Skeletal muscle satellite cell (primary cell): ENCODE measurements around the gene FNIP2.
"Not testable (repeated sequence)": the region's sequence is repeated elsewhere in the genome, so short reads cannot be mapped to it uniquely, and the experiment has no call there.

Experiments used
- H3K27me3 ChIP-seq: 2 replicates; pipeline ENCODE4 v1.7.0; 2013; ENCODE audit warnings: low read length; ENCODE audit not compliant: control insufficient read depth, insufficient read depth
- H3K36me3 ChIP-seq: 2 replicates; pipeline ENCODE4 v1.7.0; 2013; ENCODE audit warnings: mild to moderate bottlenecking, control low read depth, low read length; ENCODE audit not compliant: insufficient read depth
- H3K4me1 ChIP-seq: 2 replicates; pipeline ENCODE4 v1.7.0; 2013; ENCODE audit warnings: low read length; ENCODE audit not compliant: control insufficient read depth, insufficient read depth
- H3K4me2 ChIP-seq: 2 replicates; pipeline ENCODE4 v1.7.0; 2013; ENCODE audit warnings: mild to moderate bottlenecking, low read length
- H3K4me3 ChIP-seq: 2 replicates; pipeline ENCODE4 v1.7.0; 2013; ENCODE audit warnings: low read length
- H3K9ac ChIP-seq: 2 replicates; pipeline ENCODE4 v1.7.0; 2013; ENCODE audit warnings: mild to moderate bottlenecking, low read depth, low read length, moderate library complexity
- H3K9me3 ChIP-seq: replicated peaks from 2 replicates; pipeline ENCODE4 v1.7.0; 2013; ENCODE audit warnings: mild to moderate bottlenecking, control low read depth, low read length

The FNIP2 gene

GRCh38 chr4:158890294-158890693 lies 121.5 kb downstream of the FNIP2 start:
- Histone ChIP-seq H3K4me3 (no peak overlapping the region), H3K4me1 (no peaks in the 10 kb centered on the region), H3K36me3 (no peaks in the 10 kb centered on the region), H3K27me3 (no peaks in the 10 kb centered on the region), H3K4me2 (no peak overlapping the region), H3K9me3 (no peaks in the 10 kb centered on the region), H3K9ac (no peak overlapping the region)

- no peak overlapping the region for H3K4me2 ChIP-seq
- H3K27me3 ChIP-seq, result no peaks in the 10 kb centered on the region
- H3K36me3 ChIP-seq, result no peaks in the 10 kb centered on the region
- no peak overlapping the region for H3K4me3 ChIP-seq
- no peaks in the 10 kb centered on the region for H3K9me3 ChIP-seq
- H3K9ac ChIP-seq, result no peak overlapping the region
- no peaks in the 10 kb centered on the region for H3K4me1 ChIP-seq
Observed at GRCh38 chr4:158891256-158891655, 122.4 kb downstream of the FNIP2 start.

GRCh38 chr4:158894826-158895225 lies 126.0 kb downstream of the FNIP2 start:
- Histone ChIP-seq H3K4me2 (no peak overlapping the region), H3K36me3 (no peaks in the 10 kb centered on the region), H3K4me1 (no peaks in the 10 kb centered on the region), H3K4me3 (no peak overlapping the region), H3K9ac (no peak overlapping the region), H3K27me3 (no peaks in the 10 kb centered on the region), H3K9me3 (no peaks in the 10 kb centered on the region)

GRCh38 chr4:158895797-158896576 lies 127.2 kb downstream of the FNIP2 start:
- no peaks in the 10 kb centered on the region for H3K36me3 ChIP-seq
- no peak overlapping the region for H3K4me2 ChIP-seq
- no peak overlapping the region for H3K4me3 ChIP-seq
- no peaks in the 10 kb centered on the region for H3K4me1 ChIP-seq
- no peaks in the 10 kb centered on the region for H3K9me3 ChIP-seq
- no peak overlapping the region for H3K9ac ChIP-seq
- no peaks in the 10 kb centered on the region for H3K27me3 ChIP-seq

- not testable (repeated sequence) for H3K9ac ChIP-seq, H3K9me3 ChIP-seq
Observed at GRCh38 chr4:158896577-158897238, 127.9 kb downstream of the FNIP2 start.

GRCh38 chr4:158900408-158900807 lies 131.6 kb downstream of the FNIP2 start:
- not testable (repeated sequence) for H3K9ac ChIP-seq, H3K4me3 ChIP-seq, H3K9me3 ChIP-seq, H3K27me3 ChIP-seq, H3K4me2 ChIP-seq, H3K4me1 ChIP-seq
- peaks cover 16% of the 10 kb centered on the region for H3K36me3 ChIP-seq

More at GRCh38 chr4:158896577-158897238, 127.9 kb downstream of the FNIP2 start:
- not testable (repeated sequence) for H3K4me3 ChIP-seq, H3K4me1 ChIP-seq, H3K4me2 ChIP-seq, H3K36me3 ChIP-seq, H3K27me3 ChIP-seq

- not testable (repeated sequence) for H3K9ac ChIP-seq, H3K4me3 ChIP-seq, H3K4me2 ChIP-seq, H3K4me1 ChIP-seq, H3K9me3 ChIP-seq, H3K27me3 ChIP-seq
- H3K36me3 ChIP-seq, result peaks cover 16% of the 10 kb centered on the region
Observed at GRCh38 chr4:158902280-158903078, 133.7 kb downstream of the FNIP2 start.

- no peaks in the 10 kb centered on the region for H3K9me3 ChIP-seq
- H3K4me3 ChIP-seq, result no peak overlapping the region
- H3K9ac ChIP-seq, result no peak overlapping the region
- peaks cover 16% of the 10 kb centered on the region for H3K36me3 ChIP-seq
- no peak overlapping the region for H3K4me2 ChIP-seq
- H3K4me1 ChIP-seq, result peaks cover 9% of the 10 kb centered on the region
- H3K27me3 ChIP-seq, result no peaks in the 10 kb centered on the region
Observed at GRCh38 chr4:158903079-158903456, 134.2 kb downstream of the FNIP2 start.

GRCh38 chr4:158903472-158904043 lies 134.7 kb downstream of the FNIP2 start:
- Histone ChIP-seq H3K4me1 (peaks cover 9% of the 10 kb centered on the region), H3K36me3 (peaks cover 16% of the 10 kb centered on the region), H3K9ac (no peak overlapping the region), H3K27me3 (no peaks in the 10 kb centered on the region), H3K9me3 (no peaks in the 10 kb centered on the region), H3K4me3 (no peak overlapping the region), H3K4me2 (no peak overlapping the region)

GRCh38 chr4:158904815-158905214 lies 136.0 kb downstream of the FNIP2 start:
- Histone ChIP-seq H3K27me3 (no peaks in the 10 kb centered on the region), H3K9me3 (no peaks in the 10 kb centered on the region), H3K4me3 (no peak overlapping the region), H3K9ac (no peak overlapping the region), H3K4me2 (no peak overlapping the region), H3K4me1 (peaks cover 9% of the 10 kb centered on the region), H3K36me3 (peaks cover 16% of the 10 kb centered on the region)

GRCh38 chr4:158906073-158906472 lies 137.2 kb downstream of the FNIP2 start:
- Histone ChIP-seq H3K4me3 (no peak overlapping the region), H3K9ac (no peak overlapping the region), H3K36me3 (peaks cover 16% of the 10 kb centered on the region), H3K4me1 (peaks cover 9% of the 10 kb centered on the region), H3K27me3 (no peaks in the 10 kb centered on the region), H3K4me2 (no peak overlapping the region), H3K9me3 (no peaks in the 10 kb centered on the region)
